Fibroblast of pulmonary artery (primary cell): ENCODE data around the gene AVPR1B.

Experiments used
- DNase-seq: peaks from one replicate; pipeline ENCODE4 v3.0.0-alpha.2; 2010; ENCODE audit warnings: low read depth
- H3K4me3 ChIP-seq: replicated peaks from 2 replicates; pipeline ENCODE4 v1.5.1; 2011; ENCODE audit warnings: low read depth, mild to moderate bottlenecking, control low read depth, low read length, moderate library complexity
- TF ChIP-seq, protein P1 (sequence below): IDR thresholded peaks from 2 replicates; pipeline ENCODE4 v1.5.1; 2011; ENCODE audit warnings: mild to moderate bottlenecking, control low read depth, low read length, inconsistent platforms; ENCODE audit errors: missing control alignments

The AVPR1B gene, protein sequence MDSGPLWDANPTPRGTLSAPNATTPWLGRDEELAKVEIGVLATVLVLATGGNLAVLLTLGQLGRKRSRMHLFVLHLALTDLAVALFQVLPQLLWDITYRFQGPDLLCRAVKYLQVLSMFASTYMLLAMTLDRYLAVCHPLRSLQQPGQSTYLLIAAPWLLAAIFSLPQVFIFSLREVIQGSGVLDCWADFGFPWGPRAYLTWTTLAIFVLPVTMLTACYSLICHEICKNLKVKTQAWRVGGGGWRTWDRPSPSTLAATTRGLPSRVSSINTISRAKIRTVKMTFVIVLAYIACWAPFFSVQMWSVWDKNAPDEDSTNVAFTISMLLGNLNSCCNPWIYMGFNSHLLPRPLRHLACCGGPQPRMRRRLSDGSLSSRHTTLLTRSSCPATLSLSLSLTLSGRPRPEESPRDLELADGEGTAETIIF

DNA sequence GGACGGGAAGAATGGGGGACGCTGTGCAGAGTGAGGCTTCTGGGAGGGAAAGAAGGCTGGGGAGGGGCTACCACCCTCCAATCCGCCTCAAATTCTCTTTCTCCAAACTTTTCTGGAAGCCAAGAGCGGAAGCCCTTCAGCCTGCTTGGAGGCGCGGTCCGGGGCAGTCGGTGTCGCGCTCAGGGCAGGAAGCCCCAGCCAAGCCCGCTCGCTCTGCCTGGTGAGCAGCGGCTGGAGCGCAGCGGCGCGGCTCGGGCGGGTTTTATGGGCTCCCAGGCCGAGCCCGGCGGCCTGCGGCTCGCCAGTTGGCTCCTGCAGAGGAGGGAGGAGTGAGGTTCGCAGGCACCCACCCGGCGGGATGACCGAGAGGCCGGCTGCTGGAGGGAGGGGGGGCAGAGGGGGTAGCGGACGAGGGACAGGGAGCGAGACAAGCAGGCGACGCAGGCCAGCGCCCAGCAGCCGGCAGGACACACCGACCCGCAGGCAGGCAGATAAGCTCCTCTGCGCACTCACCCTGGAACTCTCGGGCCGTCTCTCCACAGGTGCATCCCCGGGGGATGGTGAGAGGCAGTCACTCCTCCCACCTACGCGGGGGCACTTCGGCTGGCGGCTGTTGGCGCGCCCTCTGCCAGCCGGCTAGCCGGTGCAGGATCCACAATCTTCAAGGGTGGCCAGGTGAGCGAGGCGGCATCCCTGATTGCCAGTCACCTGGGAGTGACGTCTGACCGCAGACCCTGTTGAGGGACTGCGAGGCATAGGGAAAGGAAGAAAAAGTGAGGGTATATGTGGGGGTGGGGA, at the start of gene AVPR1B:
Gene AVPR1B, minus strand, starts transcription at position 238 of the 798 bp plus-strand sequence. CDS start 498 bp downstream, outside the sequence.
- TF ChIP-seq, protein P1, sequence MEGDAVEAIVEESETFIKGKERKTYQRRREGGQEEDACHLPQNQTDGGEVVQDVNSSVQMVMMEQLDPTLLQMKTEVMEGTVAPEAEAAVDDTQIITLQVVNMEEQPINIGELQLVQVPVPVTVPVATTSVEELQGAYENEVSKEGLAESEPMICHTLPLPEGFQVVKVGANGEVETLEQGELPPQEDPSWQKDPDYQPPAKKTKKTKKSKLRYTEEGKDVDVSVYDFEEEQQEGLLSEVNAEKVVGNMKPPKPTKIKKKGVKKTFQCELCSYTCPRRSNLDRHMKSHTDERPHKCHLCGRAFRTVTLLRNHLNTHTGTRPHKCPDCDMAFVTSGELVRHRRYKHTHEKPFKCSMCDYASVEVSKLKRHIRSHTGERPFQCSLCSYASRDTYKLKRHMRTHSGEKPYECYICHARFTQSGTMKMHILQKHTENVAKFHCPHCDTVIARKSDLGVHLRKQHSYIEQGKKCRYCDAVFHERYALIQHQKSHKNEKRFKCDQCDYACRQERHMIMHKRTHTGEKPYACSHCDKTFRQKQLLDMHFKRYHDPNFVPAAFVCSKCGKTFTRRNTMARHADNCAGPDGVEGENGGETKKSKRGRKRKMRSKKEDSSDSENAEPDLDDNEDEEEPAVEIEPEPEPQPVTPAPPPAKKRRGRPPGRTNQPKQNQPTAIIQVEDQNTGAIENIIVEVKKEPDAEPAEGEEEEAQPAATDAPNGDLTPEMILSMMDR, result no peak
- peak; percentile 23 for DNase-seq
- H3K4me3 ChIP-seq, result peak within 1 kb of the TSS; percentile 21

- TF ChIP-seq, protein P1, result no peak
- H3K4me3 ChIP-seq, result no peak overlapping the region
- no peak for DNase-seq
Observed at GRCh38 chr1:206145771-206146290, 28.6 kb upstream of the AVPR1B start.

DNA sequence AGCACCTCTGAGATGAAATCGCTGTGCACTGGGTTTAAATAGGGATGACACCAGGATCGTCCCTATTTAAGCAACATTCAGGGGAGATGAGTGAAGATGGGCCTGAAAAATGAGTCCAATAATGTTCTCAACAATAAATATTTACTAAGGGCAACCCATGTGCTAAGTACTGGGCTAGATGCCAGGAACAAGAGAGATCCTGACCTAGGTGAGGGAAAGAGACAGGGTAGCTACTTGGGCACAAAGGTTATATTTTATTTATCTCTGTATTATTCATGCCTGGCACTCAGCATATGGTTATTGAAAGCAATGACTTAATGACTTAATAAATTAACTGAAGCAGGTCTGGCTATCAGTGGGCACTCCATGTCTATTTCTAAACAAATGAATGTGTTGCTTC, 27.4 kb upstream of the AVPR1B start:
- H3K4me3 ChIP-seq, result no peak overlapping the region
- no peak for DNase-seq
- TF ChIP-seq, protein P1, result no peak

DNA sequence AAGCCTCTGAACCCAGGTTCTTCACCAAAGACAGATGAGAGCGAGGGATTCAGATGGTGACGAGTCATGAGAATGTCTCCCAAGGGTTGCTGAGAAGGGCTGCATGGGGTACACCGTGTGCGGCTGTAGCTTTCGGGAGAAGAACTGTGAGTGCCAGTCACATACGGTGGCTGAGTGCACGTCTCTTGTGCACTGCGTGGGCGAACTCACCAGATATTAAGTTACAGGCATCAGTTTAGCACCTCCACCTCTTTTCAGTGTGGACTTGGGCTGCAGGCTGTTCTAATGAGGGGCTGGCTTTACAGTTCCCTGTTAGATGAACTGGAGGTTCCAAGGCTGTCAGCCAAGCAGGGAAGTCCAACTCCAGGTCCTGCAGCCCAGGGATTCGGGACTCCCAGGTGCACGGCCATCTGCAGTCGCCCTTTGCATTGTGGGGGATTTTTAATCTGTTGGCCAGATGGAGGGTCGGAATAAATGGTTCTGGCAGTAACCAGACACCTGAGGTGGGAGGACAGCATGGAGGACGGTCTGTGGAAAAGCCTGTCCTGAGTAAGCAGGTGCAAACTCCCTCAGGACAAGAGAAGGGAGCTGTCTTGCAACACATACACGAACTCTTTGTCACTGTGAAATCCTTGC, 26.5 kb upstream of the AVPR1B start:
- no peak overlapping the region for H3K4me3 ChIP-seq
- no peak for DNase-seq
- TF ChIP-seq, protein P1, result no peak

DNA sequence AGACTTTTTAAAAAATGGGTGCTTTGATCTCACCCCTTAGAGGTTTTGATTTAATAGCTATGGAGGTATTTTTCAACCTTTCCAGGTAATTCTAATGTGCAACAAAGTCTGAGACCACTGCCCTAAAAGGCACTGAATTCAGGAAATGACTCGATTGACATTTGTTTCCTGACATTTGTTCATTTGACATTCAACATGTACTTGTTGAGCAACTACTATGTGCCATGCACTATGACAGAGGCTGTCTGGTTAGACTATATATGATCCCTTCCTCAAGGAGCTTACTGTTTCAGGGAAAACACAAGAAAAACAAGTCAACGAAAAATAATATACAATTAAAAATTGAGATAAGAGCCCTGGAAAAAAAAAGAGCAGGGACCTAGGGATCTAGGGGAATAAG, 25.6 kb upstream of the AVPR1B start:
- DNase-seq, result no peak
- no peak overlapping the region for H3K4me3 ChIP-seq
- TF ChIP-seq, protein P1, result no peak

DNA sequence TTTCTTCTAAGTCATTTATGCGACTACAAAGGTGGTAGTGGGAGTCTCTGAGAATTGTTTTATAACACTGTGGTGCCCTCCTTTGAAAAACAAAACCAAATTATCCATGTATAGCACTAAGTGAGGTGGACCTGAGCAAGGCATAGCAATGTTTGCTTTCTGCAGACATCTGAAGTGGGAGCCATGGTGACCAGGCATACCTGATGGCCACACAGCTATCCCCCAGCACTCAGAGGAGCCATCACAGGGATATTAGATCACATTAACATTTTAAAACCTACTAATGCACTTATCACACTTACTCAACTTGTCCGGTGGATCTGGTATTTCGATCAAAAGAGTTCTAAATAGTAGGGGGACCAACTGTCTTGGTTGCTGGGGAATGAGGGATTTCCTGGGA, 24.8 kb upstream of the AVPR1B start:
- no peak for DNase-seq
- TF ChIP-seq, protein P1, result no peak
- H3K4me3 ChIP-seq, result no peak overlapping the region
